COLO668 (cell line): ENCODE measurements around the gene MX2.
"Not testable (repeated sequence)": the region's sequence is repeated elsewhere in the genome, so short reads cannot be mapped to it uniquely, and the experiment has no call there.

ENCODE experiments used
- DNase-seq: peaks from one replicate; lab custom pipeline; 2025; ENCODE audit not compliant: unreplicated experiment; lab: John Stamatoyannopoulos, UW

Gene MX2

GRCh38 chr21:41411449-41412089 is 49.7 kb downstream of the MX2 start:
- peak; percentile 19 for DNase-seq

GRCh38 chr21:41417505-41417904 is 55.7 kb downstream of the MX2 start:
- DNase-seq = not testable (repeated sequence)

- no peak for DNase-seq
These were observed 56.6 kb downstream of the MX2 start for GRCh38 chr21:41418393-41418792.

GRCh38 chr21:41418956-41419680 is 57.3 kb downstream of the MX2 start:
- DNase-seq = no peak

- peak; percentile 76 for DNase-seq
These were observed 58.4 kb downstream of the MX2 start for GRCh38 chr21:41419921-41420862.

GRCh38 chr21:41420998-41421397 is 59.2 kb downstream of the MX2 start:
- DNase-seq = not testable (repeated sequence)

GRCh38 chr21:41422546-41423304 is 60.9 kb downstream of the MX2 start:
- no peak for DNase-seq

GRCh38 chr21:41423305-41423636 is 61.4 kb downstream of the MX2 start:
- not testable (repeated sequence) for DNase-seq

GRCh38 chr21:41425588-41425953 is 63.7 kb downstream of the MX2 start:
- DNase-seq = no peak

GRCh38 chr21:41425954-41426675 is 64.3 kb downstream of the MX2 start, which contains the start of gene MX1:
MX1 (plus strand) TSS chr21:41426239; CDS start chr21:41432071, 5,832 bp downstream.
- DNase-seq = peak; percentile 62

- DNase-seq = no peak
These were observed 65.0 kb downstream of the MX2 start for GRCh38 chr21:41426676-41427404.

- DNase-seq = no peak
These were observed 65.7 kb downstream of the MX2 start for GRCh38 chr21:41427556-41427955.

GRCh38 chr21:41428311-41428710 is 66.5 kb downstream of the MX2 start:
- no peak for DNase-seq

- no peak for DNase-seq
These were observed 67.0 kb downstream of the MX2 start for GRCh38 chr21:41428847-41429246.

GRCh38 chr21:41429305-41429704 is 67.5 kb downstream of the MX2 start:
- DNase-seq = no peak

GRCh38 chr21:41429925-41430491 is 68.2 kb downstream of the MX2 start:
- DNase-seq = no peak

- DNase-seq = no peak
These were observed 70.1 kb downstream of the MX2 start for GRCh38 chr21:41431788-41432548.
